ENCODE data around the gene RUNX2.
"Not testable (repeated sequence)": the region's sequence is repeated elsewhere in the genome, so short reads cannot be mapped to it uniquely, and the experiment has no call there.

The RUNX2 gene

DNA sequence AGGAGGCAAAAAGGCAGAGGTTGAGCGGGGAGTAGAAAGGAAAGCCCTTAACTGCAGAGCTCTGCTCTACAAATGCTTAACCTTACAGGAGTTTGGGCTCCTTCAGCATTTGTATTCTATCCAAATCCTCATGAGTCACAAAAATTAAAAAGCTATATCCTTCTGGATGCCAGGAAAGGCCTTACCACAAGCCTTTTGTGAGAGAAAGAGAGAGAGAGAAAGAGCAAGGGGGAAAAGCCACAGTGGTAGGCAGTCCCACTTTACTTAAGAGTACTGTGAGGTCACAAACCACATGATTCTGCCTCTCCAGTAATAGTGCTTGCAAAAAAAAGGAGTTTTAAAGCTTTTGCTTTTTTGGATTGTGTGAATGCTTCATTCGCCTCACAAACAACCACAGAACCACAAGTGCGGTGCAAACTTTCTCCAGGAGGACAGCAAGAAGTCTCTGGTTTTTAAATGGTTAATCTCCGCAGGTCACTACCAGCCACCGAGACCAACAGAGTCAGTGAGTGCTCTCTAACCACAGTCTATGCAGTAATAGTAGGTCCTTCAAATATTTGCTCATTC is at the start of gene RUNX2:
TSS of gene RUNX2 (plus strand) at position 375 of the 567 bp plus-strand sequence. CDS start 397 bp downstream, outside the sequence.
- DNase-seq: no peak

DNA sequence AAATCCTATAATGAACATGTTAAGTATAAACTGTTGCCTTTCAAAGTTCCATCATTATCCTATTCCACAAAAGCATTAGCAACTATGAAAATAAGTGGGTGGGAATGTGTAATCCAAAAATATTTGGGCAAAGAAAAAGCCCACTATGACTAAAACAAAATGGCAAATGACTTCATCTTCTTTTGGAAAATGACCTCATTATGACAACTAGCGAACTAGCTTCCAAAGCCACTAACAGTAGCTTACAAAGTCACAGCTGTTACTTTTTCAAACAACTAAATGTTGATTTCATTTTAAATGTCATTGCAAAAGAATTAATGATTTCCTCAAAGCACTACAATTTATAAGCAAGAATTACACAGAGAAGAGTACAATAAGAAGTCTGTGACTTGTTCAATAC is 49.8 kb upstream of the RUNX2 start:
- DNase-seq: no peak

DNA sequence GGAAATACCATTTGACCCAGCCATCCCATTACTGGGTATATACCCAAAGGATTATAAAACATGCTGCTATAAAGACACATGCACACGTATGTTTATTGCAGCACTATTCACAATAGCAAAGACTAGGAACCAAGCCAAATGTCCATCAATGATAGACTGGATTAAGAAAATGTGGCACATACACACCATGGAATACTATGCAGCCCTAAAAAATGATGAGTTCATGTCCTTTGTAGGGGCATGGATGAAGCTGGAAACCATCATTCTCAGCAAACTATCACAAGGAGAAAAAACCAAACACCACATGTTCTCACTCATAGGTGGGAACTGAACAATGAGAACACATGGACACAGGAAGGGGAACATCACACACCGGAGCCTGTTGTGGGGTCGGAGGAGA is 41.4 kb upstream of the RUNX2 start:
- not testable (repeated sequence) for DNase-seq

DNA sequence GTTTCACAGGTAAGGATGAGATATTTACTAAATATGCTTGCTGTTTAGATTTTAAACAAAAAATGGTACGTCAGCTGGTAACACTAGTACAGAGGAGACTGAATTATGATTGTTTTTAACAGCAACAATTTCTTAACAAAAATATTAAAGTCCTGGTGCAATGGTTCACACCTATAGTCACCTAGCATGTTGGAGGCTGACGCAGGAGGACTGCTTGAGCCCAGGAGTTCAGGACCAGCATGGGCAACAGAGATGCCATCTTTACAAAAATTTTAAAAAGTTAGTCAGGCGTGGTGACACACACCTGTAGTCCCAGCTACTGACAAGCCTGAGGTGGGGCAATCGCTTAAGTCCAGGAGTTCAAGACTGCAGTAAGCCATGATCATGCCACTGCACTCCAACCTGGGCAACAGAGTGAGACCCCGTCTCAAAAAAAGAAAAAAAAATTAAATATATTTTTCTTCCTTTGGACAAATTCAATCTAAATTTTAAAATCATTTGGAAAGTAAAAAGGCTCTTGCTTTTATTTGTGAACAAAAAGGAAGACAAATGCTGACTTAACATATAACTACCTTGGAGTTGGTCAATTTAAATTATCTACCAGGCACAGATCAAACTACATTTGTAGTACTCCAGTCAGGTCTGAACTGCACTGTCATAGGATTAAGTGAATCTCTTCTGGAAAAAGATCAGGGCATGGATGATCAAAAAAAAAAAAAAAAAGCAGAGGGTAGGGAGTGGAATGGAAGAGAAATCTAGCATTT is 38.2 kb upstream of the RUNX2 start:
- DNase-seq: no peak

DNA sequence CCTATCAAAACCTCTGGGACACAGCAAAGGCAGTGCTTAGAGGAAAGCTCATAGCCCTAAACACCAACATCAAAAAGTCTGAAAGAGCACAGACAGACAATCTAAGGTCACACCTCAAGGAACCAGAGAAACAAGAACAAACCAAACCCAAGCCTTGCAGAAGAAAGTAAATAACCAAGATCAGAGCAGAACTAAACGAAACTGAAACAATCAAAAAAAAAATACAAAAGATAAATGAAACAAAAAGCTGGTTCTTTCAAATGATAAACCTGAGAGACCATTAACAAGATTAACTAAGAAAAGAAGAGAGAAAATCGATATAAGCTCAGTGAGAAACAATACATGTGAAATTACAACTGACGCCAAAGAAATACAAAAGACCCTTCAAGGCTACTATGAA is 34.8 kb upstream of the RUNX2 start:
- no peak for DNase-seq

DNA sequence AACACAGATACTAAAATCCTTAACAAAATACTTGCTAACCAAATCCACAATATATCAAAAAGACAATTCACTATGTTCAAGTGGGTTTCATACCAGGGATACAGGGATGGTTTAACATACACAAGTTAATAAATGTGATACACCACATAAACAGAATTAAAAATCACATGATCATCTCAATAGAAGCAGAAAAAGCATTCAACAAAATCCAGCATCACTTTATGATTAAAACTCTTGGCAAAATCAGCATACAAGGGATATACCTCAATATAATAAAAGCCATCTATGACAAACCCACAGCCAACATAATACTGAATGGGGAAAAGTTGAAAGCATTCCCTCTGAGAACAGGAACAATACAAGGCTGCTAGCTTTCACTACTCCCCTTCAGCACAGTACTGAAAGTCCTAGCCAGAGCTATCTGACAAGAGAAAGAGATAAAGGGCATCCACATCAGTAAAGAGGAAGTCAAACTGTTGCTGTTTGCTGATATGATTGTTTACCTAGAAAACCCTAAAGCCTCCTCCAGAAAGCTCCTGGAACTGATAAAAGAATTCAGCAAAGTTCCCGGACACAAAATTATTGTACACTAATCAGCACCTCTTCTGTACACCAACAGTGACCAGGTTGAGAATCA is 33.9 kb upstream of the RUNX2 start:
- not testable (repeated sequence) for DNase-seq

DNA sequence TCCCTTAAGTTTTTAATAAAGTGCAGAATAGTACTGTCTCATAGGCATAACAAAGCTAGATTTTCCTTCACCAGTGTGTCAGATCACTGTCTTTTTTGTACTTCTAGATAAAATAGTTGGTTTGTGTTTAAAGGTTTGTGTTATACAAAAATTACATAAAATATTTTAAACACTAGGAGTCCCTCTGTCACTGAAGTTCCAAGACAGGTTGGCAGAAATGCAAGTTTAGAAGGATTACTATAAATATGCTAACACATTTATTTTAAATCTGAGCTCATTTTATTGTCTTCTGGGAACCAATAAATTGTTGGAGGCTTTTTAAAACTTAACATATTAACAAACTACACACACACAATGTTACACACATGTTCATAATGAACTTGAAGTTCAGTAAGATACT is 30.8 kb upstream of the RUNX2 start:
- DNase-seq: no peak

DNA sequence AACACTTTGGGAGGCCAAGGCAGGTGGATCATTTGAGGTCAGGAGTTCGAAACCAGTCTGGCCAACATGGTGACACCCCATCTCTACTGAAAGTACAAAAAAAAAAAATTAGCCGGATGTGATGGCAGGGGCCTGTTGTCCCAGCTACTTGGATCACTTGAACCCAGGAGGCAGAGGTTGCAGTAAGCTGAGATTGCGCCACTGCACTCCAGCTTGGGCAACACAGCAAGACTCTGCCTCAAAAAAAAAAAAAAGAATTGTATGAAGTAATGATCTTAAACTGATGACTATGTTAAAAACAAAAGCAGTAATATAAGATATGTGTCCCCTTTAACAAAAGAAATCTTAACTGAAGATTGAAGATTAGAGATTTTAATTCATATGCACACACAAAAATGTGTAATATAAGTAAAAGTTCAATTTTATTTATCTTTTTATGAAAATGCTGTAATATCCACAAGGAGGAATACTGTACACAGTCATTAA is 29.0 kb upstream of the RUNX2 start:
- DNase-seq: no peak

DNA sequence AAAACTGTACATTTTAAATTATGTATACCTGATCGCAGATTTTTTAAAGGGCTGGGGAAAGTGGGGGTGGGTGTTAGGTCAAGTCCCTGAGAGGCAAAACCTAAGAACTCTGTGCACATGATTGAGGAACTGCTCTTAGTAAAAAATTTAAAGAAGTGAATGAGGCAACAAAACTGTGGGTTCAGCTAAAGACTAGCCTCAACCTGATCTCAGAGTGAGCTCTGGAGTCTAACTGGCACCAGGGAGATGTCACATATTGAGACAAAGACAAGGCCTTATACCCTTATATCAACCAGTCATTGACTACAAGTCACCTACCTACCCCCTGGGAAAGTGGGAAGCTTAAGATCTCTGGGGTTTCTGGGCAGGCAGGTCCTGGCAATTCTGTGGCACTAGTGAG is 27.4 kb upstream of the RUNX2 start:
- DNase-seq: no peak

DNA sequence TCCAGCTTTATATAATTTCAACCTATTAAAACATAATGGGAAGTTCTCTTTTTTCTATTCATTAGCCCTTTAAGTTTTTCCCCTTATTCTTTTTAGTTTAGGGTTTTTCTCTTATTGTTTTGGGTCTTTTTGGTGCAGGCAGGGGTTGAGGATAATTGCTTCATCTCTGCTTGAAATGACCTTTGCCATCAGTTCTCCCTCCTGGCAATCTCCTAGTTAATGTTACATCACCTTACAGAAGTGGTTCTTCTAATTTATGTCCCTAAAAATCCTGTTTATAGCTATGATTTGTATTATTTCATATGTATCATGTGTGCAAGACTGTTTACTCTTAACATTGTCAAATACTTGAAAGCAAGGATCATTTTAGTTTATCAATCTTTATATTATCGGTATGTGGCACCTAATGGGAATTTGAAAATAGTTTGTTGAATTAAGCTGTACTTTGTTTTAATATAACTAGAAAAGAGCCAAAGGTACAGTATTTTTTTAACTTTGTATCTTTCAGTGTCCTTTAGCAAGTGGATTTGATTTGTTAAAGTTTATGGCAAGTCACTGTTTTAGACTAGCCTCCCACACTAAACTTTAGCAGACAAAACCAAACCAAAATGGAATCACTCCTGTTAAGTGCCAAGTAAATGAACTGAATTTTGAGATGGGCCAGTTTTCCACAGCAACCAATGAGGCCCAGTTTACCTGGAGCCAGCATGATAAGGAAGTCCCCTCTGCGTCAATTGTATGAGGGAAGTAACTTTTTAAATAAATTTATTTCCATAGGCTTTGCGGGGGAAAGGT is 26.6 kb upstream of the RUNX2 start:
- DNase-seq: no peak

DNA sequence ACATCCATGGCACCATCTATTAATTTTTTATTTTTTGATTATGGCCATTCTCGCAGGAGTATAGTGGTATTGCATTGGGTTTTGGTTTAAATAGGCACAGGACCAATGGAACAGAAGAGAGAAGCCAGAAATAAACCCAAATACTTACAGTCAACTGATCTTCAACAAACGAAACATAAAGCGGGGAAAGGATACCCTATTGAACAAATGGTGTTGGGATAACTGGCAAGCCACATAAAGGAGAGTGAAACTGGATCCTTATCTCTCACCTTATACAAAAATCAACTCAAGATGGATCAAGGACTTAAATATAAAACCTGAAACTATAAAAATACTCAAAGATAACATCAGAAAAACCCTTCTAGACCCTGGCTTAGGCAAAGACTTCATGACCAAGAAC is 25.3 kb upstream of the RUNX2 start:
- no peak for DNase-seq

DNA sequence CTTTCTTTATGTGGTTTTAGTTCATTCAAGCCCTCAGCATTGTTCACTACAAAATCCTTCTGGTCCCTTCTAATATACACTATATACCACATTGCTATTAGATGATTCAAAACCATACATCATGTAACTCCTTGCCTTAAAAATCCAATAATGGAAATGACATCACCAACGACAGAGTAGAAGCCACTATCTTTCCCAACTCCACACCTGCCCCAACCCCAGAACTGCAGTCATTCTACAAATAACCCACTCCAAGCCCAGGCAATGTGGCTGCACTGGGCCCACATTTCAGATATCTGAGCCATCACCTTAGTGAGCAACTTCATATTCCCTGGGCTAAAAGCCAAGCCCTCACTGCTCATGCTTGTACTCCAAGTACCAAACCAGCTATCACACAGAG is 22.6 kb upstream of the RUNX2 start:
- no peak for DNase-seq

DNA sequence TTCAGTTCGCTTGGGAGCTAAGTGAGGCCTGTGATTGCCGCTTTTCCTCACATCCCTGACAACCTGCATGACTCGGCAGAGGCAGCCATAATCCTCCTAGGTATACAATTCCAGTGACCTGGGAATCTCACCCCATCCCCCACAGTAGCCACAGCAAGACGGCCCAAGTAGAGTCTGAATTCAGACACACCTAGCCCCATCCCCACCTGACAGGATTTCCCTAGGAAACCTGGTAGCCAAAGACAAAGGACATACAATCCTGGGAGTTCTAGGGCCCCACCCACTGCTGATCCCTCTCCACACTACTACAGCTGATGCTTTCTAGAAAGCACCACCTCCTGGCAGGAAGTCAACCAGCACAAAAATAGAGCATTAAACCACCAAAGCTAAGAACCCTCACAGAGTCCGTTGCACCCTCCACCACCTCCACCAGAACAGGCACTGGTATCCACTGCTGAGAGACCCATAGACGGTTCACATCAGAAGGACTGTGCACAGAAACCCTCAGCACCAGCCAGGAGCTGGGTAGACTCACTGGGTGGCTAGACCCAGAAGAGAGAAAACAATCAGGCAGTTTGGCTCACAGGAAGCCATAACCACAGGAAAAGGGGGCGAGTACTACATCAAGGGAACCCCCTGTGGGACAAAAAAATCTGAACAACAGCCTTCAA is 17.9 kb upstream of the RUNX2 start:
- DNase-seq: no peak

DNA sequence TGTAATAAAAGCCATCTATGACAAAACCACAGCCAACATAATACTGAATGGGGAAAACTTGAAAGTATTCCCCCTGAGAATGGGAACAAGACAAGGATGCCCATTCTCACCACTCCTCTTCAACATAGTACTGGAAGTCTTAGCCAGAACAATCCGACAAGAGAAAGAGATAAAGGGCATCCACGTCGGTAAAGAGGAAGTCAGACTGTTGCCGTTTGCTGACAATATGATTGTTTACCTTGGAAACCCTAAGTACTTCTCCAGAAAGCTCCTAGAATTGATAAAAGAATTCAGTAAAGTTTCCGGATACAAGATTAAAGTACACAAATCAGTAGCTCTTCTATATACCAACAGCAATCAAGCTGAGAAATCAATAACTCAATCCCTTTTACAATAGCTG is 14.0 kb upstream of the RUNX2 start:
- no peak for DNase-seq

DNA sequence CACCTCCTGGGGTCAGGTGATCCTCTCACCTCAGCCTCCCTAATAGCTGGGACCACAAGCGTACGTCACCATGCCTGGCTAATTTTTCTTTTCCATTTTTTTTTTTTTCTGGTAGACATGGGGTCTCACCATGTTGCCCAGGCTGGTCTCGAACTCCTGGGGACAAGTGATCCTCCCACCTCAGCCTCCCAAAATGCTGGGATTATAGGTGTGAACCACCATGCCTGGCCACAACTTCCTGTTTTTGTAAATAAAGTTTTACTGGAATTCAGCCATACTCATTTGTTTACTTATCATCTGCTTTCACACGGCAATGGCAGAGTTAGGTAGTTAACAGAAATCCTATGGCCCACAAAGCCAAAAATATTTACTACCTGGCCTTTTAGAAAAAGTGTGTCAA is 7.8 kb upstream of the RUNX2 start:
- no peak for DNase-seq

DNA sequence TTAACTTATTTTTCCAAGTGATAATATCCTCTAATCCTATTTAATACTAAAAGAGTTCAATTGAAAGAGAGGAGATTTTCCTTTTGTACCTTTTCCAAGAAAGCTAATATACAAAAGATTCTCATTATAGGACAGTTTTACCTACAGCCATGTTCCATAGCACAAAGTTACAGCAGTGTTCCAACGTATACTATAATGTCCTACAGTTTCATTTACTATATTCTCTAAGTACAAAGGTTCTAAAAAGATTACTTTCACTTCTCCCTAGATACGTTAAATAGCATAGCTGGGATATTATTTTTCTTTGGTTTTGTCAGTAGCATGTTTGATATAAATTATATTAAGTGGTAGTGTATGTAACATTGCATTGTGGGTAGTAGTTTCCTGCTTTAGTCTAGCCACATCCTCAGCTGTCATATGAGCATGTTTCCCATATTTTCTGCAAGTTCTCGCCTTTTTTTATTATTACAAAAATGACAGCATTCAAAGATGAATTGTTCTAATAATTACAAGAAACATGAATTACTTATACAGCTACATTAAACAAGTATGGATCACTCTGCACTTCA is 4.4 kb upstream of the RUNX2 start:
- no peak for DNase-seq

DNA sequence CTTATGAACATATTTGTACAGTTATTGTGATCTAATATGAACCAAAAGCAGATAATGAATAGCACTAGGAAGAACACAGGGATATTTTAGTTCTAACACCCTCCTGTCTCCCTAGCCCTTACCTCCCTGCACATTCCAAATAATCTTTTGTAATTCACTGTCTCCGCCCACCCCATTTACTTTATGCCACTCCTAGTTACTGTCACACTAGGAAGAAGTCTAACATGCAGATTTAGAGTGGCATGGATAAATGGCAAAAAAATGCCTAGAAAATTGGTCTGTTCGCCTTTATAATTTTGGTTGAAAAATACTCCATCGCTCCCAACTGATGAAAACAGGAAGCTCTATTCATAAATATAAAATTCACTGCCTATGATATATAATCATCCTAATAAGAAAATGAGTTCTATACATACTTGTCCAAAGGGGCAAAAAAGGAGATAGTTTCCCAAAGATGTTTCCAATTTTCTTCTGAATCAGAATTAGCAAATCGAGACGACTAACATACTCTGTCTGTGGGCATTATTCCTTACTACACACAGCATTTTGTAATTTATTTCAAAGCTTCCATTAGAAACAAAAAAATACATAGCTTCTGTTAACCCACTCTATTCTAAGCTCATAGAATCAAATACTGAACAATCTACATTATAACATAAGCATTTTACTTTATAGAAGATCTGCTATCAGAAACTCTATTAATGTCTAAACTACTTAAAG is 1.3 kb upstream of the RUNX2 start:
- DNase-seq: no peak

DNA sequence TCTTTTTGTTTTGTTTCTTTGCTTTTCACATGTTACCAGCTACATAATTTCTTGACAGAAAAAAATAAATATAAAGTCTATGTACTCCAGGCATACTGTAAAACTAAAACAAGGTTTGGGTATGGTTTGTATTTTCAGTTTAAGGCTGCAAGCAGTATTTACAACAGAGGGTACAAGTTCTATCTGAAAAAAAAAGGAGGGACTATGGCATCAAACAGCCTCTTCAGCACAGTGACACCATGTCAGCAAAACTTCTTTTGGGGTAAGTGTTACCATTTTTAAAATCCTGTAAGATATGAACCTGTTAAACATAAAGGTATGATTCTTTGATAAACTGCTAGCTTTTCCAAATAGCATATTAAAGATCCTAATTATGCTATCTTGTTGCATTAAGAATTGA is 393 bp downstream of the RUNX2 start:
- DNase-seq: no peak

DNA sequence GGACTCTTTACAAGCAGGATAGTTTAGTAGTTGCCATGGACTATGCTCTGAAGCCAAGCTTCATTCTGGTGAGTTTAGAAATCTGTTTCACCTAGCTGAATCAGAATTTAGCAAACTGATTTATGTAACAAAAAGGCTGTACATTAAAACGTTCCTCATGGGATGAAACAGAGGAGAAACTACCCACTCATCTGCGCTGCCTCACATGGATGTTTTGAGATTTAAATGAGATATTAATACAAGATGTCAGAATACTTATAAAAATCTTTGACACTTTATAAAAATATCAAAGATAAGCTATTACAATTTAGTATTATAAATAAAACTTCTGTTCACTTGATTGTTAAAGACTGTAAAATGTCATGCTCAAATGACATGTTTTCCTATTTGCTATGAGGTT is 16.8 kb downstream of the RUNX2 start:
- DNase-seq: no peak

DNA sequence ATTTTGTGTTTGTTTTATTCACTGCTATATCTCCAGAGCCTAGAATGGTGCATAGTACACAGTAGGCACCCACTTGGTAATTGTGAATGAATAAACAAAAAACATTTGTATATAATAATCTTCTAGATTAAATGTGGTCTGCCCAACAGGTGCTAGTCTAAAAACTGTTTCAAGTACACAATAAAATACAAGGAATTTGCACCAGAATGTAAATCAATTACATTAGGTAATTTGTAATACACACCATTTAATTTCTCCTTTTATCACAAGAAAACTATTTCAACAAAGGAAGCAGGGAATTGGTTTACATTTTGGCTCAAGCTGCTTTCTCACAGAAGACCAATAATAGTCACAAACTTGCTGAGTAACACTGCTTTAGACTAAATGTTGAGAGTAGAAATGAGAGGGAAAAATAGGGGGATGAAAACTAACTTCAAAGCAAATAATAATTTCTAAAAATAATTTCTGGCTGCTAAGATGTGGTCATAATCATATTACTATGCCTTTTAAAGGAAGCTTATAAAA is 22.1 kb downstream of the RUNX2 start:
- DNase-seq: no peak

DNA sequence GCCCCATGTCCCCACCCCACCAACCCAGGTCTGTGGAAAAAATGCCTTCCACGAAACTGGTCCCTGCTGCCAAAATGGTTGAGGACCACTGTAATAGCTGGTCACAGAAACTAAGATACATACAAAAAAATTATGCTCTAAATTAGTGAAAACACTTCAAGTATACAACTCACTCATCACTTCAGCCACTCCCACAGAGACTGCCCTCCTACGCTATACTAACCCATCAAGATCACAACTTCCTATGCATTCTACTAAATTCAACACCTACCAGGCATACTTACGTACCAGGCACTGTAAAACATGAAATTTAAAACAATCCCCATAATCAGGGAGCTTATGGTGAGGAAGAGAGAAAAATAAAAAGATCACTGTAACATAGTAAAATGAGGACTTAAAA is 22.9 kb downstream of the RUNX2 start:
- no peak for DNase-seq

DNA sequence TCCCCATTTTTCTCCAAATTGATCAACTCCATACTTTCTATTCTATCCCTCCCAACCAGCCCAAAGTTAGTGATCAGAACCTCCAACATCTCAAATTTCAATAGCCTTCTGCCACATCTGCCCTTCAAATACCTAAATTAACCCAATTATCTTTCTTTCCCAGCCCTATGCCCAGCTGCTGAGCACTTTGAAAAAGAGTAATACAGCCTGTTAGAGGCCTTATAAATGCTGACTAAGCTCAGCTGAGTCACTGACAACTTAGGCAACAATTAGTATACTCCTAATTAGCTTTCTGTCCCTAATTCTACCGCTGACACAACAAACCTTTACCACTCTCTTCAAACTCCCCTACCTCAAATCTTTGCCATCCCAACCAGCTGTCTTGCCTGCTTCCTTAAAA is 23.5 kb downstream of the RUNX2 start:
- no peak for DNase-seq
